Ishikawa (cell line): ENCODE data around the gene NR1D1.

Experiments
- CEBPB ChIP-seq: IDR thresholded peaks from 2 replicates; pipeline ENCODE4 v1.6.1; 2012
- CREB1 ChIP-seq: IDR thresholded peaks from 2 replicates; pipeline ENCODE4 v1.6.1; 2012; ENCODE audit warnings: low read depth
- EGR1 ChIP-seq: IDR thresholded peaks from 2 replicates; pipeline ENCODE4 v1.6.1; 2012
- EP300 ChIP-seq: IDR thresholded peaks from 2 replicates; pipeline ENCODE4 v1.6.1; 2012; ENCODE audit warnings: borderline replicate concordance
- FOXM1 ChIP-seq: IDR thresholded peaks from 2 replicates; pipeline ENCODE4 v1.6.1; 2012; ENCODE audit warnings: low read depth, borderline replicate concordance
- NFIC ChIP-seq: IDR thresholded peaks from 2 replicates; pipeline ENCODE4 v1.6.1; 2012
- RAD21 ChIP-seq: IDR thresholded peaks from 2 replicates; pipeline ENCODE4 v1.6.1; 2012; ENCODE audit warnings: low read depth
- TAF1 ChIP-seq: IDR thresholded peaks from 2 replicates; pipeline ENCODE4 v1.6.1; 2012; ENCODE audit warnings: low read depth, mild to moderate bottlenecking
- TCF12 ChIP-seq: IDR thresholded peaks from 2 replicates; pipeline ENCODE4 v1.6.1; 2012; ENCODE audit warnings: low read depth
- TEAD4 ChIP-seq: IDR thresholded peaks from 2 replicates; pipeline ENCODE4 v1.6.1; 2012
- YY1 ChIP-seq: IDR thresholded peaks from 2 replicates; pipeline ENCODE4 v1.6.1; 2012; ENCODE audit warnings: low read depth
- ZBTB7A ChIP-seq: IDR thresholded peaks from 2 replicates; pipeline ENCODE4 v1.6.1; 2012; ENCODE audit warnings: low read depth
- TF ChIP-seq, protein P1 (sequence below): IDR thresholded peaks from 2 replicates; pipeline ENCODE4 v1.6.1; 2012
- TF ChIP-seq, protein P2 (sequence below): IDR thresholded peaks from 2 replicates; pipeline ENCODE4 v1.6.1; 2012; ENCODE audit warnings: low read depth, mild to moderate bottlenecking
- TF ChIP-seq, protein P3 (sequence below): IDR thresholded peaks from 2 replicates; pipeline ENCODE4 v1.6.1; 2012

The NR1D1 gene

DNA sequence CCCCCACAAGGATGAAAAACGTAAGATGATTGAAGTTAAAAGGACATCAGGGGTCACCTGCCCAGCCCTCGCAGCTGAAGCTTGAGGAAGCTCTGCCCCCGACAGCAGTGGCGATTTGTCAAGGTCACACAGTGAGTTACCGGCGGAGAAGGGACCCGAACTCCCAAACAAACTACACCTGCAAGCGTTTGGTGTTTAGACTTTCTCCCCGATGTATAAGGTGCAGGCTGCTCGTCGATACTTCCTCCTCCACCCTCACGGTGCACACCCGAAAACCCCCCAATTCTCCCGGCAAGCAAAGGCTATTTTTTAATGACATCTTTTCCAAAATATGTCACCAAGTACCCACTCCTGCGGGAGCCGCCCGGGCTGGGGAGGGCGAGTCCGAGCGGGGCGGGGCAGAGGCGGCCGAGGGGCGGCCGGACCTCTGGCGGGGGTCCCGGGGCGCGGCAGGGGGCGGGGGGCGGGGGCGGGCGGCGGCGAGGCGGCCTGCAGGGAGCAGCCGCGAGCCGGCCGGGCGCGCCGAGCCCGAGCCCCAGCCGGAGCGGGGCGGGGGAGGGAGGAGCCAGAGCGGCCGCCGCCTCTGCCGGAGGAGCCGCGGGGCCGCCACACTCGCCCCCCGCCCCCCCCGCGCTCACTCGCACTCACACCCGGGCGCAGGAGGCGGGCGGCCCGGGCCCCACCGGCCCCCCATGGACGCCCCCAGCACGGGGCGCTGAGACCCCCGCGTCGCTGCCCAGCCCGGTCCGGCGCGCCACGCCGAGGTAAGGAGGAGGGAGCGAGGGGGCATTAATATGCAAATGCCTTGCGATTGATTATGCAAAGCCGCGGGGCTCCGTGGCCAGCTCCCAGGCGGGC, 37.8 kb downstream of the NR1D1 start, which contains the start of gene THRA:
TSS of gene THRA (plus strand) at position 637 of the 858 bp plus-strand sequence. CDS start 11,524 bp downstream, outside the sequence.
- TF ChIP-seq TEAD4, result no peak
- peak; percentile 4; the same call in 1 of the 2 replicates for TF ChIP-seq RAD21
- no peak; the same call in 1 of the 2 replicates for TF ChIP-seq ZBTB7A

DNA sequence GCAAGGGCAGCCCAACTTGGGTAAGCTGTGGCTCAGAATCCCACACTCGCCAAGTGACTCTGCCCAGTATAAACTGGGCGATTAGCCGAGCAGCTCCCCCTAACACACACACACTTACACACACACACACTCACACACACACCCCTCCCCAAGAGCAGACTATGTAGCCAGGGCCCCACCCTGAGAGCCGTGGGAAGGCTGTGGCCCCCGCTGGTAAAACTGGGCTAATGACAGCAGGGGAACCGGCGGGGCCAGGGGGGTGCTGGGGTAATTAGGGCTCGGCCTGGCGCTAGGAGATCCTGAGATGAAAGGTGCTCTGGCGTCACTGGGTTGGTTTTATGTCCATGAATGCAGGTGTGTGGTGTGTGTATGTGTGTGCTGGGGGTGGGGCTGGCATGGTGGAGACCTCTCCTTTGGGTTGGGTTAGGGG, 38.8 kb downstream of the NR1D1 start:
- TF ChIP-seq TCF12 (no peak), EP300 (no peak), CEBPB (no peak), RAD21 (no peak), TAF1 (no peak), FOXM1 (no peak)

- TF ChIP-seq TCF12 (no peak), TEAD4 (no peak), TAF1 (no peak), ZBTB7A (no peak), RAD21 (no peak), YY1 (no peak), CEBPB (no peak), EGR1 (no peak)
- TF ChIP-seq, protein P1, sequence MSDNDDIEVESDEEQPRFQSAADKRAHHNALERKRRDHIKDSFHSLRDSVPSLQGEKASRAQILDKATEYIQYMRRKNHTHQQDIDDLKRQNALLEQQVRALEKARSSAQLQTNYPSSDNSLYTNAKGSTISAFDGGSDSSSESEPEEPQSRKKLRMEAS, result no peak
Observed at GRCh38 chr17:40060887-40061608, 39.3 kb downstream of the NR1D1 start.

- TF ChIP-seq TCF12 (no peak), TAF1 (no peak), EP300 (no peak), CEBPB (no peak), EGR1 (no peak), YY1 (no peak), RAD21 (no peak), NFIC (no peak), ZBTB7A (no peak), FOXM1 (no peak), TEAD4 (no peak), CREB1 (no peak)
- TF ChIP-seq, protein P1, result no peak
- TF ChIP-seq, protein P2, sequence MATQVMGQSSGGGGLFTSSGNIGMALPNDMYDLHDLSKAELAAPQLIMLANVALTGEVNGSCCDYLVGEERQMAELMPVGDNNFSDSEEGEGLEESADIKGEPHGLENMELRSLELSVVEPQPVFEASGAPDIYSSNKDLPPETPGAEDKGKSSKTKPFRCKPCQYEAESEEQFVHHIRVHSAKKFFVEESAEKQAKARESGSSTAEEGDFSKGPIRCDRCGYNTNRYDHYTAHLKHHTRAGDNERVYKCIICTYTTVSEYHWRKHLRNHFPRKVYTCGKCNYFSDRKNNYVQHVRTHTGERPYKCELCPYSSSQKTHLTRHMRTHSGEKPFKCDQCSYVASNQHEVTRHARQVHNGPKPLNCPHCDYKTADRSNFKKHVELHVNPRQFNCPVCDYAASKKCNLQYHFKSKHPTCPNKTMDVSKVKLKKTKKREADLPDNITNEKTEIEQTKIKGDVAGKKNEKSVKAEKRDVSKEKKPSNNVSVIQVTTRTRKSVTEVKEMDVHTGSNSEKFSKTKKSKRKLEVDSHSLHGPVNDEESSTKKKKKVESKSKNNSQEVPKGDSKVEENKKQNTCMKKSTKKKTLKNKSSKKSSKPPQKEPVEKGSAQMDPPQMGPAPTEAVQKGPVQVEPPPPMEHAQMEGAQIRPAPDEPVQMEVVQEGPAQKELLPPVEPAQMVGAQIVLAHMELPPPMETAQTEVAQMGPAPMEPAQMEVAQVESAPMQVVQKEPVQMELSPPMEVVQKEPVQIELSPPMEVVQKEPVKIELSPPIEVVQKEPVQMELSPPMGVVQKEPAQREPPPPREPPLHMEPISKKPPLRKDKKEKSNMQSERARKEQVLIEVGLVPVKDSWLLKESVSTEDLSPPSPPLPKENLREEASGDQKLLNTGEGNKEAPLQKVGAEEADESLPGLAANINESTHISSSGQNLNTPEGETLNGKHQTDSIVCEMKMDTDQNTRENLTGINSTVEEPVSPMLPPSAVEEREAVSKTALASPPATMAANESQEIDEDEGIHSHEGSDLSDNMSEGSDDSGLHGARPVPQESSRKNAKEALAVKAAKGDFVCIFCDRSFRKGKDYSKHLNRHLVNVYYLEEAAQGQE, result no peak
- TF ChIP-seq, protein P3, sequence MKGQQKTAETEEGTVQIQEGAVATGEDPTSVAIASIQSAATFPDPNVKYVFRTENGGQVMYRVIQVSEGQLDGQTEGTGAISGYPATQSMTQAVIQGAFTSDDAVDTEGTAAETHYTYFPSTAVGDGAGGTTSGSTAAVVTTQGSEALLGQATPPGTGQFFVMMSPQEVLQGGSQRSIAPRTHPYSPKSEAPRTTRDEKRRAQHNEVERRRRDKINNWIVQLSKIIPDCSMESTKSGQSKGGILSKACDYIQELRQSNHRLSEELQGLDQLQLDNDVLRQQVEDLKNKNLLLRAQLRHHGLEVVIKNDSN, result no peak
Observed at GRCh38 chr17:40059729-40060475, 40.5 kb downstream of the NR1D1 start.

GRCh38 chr17:40058865-40059264, 41.5 kb downstream of the NR1D1 start:
- TF ChIP-seq TEAD4, result no peak
- TF ChIP-seq RAD21, result no peak
- no peak for TF ChIP-seq FOXM1
- TF ChIP-seq EGR1, result no peak

DNA sequence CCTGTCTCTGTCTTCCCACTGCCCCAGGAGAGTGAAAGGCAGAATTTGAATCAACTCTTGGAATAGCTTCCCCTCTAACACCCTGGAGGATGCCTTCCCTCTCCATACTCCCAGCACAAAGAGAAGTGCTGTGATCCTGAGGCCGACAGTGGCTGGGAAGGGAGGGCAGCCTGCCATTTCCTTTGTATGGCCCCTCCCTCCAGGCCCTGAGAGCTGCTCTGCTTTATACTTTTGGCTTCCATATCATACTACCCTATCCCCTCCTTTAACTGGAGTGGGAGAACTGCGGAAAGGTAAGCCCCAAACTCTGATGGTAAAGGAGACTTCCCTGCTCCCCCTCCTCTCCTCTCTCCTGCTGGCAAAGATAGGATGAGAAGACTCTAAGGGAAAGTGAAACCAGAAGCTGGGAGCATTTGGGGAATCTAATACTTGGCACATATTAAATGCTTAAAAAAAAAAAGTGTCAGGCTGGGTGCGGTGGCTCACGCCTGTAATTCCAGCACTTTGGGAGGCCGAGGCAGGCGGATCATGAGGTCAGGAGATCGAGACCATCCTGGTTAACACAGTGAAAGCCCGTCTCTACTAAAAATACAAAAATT, 42.1 kb downstream of the NR1D1 start:
- TF ChIP-seq FOXM1, result no peak
- no peak for TF ChIP-seq YY1
- TF ChIP-seq, protein P2, result no peak
- no peak for TF ChIP-seq ZBTB7A
- TF ChIP-seq TAF1, result no peak
- TF ChIP-seq, protein P1, result no peak
- TF ChIP-seq TEAD4, result no peak
- TF ChIP-seq RAD21, result no peak
- TF ChIP-seq CREB1, result no peak
- no peak for TF ChIP-seq EP300
